ENCODE measurements around the gene APEX1. TPM values are rescaled to one million over a fixed set of nuclear protein-coding genes. Genes with fewer than 3 reads are reported as not detected.

The APEX1 gene
- total RNA-seq, 4 donors from 2014 or later = 75.7 to 132 (median 115) TPM

GRCh38 chr14:20487396-20487725 lies 32.3 kb downstream of the APEX1 start:
- intact Hi-C loops (cut with DNase I) = no loop called here

GRCh38 chr14:20489093-20489994 lies 34.3 kb downstream of the APEX1 start:
- TF ChIP-seq CTCF (IDR thresholded peaks at IDR 0.05) = no peak
- no peak for TF ChIP-seq POLR2A (IDR thresholded peaks at IDR 0.05)

More at GRCh38 chr14:20487396-20487725, 32.3 kb downstream of the APEX1 start:
- Histone ChIP-seq H3K36me3 (no peaks in the 10 kb centered on the region), H3K27me3 (no peaks in the 10 kb centered on the region), H3K27ac (no peak overlapping the region), H3K9me3 (no peaks in the 10 kb centered on the region), H3K4me1 (peaks cover 0 to 48% (median 8%) of the 10 kb centered on the region in 3 donors), H3K4me3 (no peak overlapping the region)
- TF ChIP-seq POLR2A (IDR thresholded peaks at IDR 0.05) (no peak), CTCF (IDR thresholded peaks at IDR 0.05) (no peak)
- no peak for DNase-seq

GRCh38 chr14:20490563-20490962 lies 35.5 kb downstream of the APEX1 start:
- no peak for DNase-seq
- H3K4me3 ChIP-seq = no peak overlapping the region
- peak overlapping the region in 3 of 4 donors; percentile 55 to 82 (median 57) for H3K27ac ChIP-seq
- peaks cover 9 to 79% (median 11%) of the 10 kb centered on the region in 3 donors for H3K4me1 ChIP-seq
- no peaks in the 10 kb centered on the region for H3K36me3 ChIP-seq
- no peak for TF ChIP-seq CTCF (IDR thresholded peaks at IDR 0.05)
- H3K9me3 ChIP-seq = no peaks in the 10 kb centered on the region
- no peaks in the 10 kb centered on the region for H3K27me3 ChIP-seq
- WGBS, 2 donors = 41 to 62% methylated on average over 6 of the region's 6 CpGs
- intact Hi-C loops (cut with DNase I) = no loop called here

More at GRCh38 chr14:20489093-20489994, 34.3 kb downstream of the APEX1 start:
- intact Hi-C loops (cut with DNase I) = no loop called here
- no peaks in the 10 kb centered on the region for H3K36me3 ChIP-seq
- DNase-seq = no peak
- no peaks in the 10 kb centered on the region for H3K9me3 ChIP-seq
- H3K4me1 ChIP-seq = peaks cover 0 to 68% (median 11%) of the 10 kb centered on the region in 3 donors
- H3K4me3 ChIP-seq = no peak overlapping the region
- H3K27me3 ChIP-seq = no peaks in the 10 kb centered on the region
- WGBS, 2 donors = 38 to 52% methylated on average over 5 to 6 of the region's 6 CpGs
- H3K27ac ChIP-seq = peak overlapping the region; percentile 55 to 82 (median 63)

GRCh38 chr14:20492486-20492885 lies 37.5 kb downstream of the APEX1 start:
- WGBS, 2 donors = 94 to 98% methylated on average over 3 to 4 of the region's 4 CpGs
- no peak overlapping the region for H3K4me3 ChIP-seq
- H3K27me3 ChIP-seq = no peaks in the 10 kb centered on the region
- no peaks in the 10 kb centered on the region for H3K9me3 ChIP-seq
- no peaks in the 10 kb centered on the region for H3K36me3 ChIP-seq
- TF ChIP-seq CTCF (IDR thresholded peaks at IDR 0.05) (no peak), POLR2A (IDR thresholded peaks at IDR 0.05) (no peak)
- no peak for DNase-seq
- H3K27ac ChIP-seq = peak overlapping the region in 3 of 4 donors; percentile 19 to 85 (median 83)
- H3K4me1 ChIP-seq = peaks cover 9 to 75% (median 11%) of the 10 kb centered on the region in 3 donors
- intact Hi-C loops (cut with DNase I) = no loop called here

- peak overlapping the region; percentile 62 to 85 (median 78) for H3K27ac ChIP-seq
- intact Hi-C loops (cut with DNase I) = no loop called here
Measured at GRCh38 chr14:20493634-20494033, 38.6 kb downstream of the APEX1 start.

More at GRCh38 chr14:20493634-20494033, 38.6 kb downstream of the APEX1 start:
- 8 to 50% methylated on average over 2 of the region's 2 CpGs for WGBS, 2 donors
- Histone ChIP-seq H3K4me1 (peaks cover 9 to 76% (median 11%) of the 10 kb centered on the region in 3 donors), H3K36me3 (no peaks in the 10 kb centered on the region), H3K27me3 (no peaks in the 10 kb centered on the region), H3K9me3 (no peaks in the 10 kb centered on the region), H3K4me3 (no peak overlapping the region)
- DNase-seq = no peak
- TF ChIP-seq POLR2A (IDR thresholded peaks at IDR 0.05) (no peak), CTCF (IDR thresholded peaks at IDR 0.05) (no peak)
